ENCODE measurements around the gene LGALS16. TPM values are rescaled to one million over a fixed set of nuclear protein-coding genes. Genes with fewer than 3 reads are reported as not detected.

The LGALS16 gene
- total and polyA plus RNA-seq, 12 donors, result not detected

DNA sequence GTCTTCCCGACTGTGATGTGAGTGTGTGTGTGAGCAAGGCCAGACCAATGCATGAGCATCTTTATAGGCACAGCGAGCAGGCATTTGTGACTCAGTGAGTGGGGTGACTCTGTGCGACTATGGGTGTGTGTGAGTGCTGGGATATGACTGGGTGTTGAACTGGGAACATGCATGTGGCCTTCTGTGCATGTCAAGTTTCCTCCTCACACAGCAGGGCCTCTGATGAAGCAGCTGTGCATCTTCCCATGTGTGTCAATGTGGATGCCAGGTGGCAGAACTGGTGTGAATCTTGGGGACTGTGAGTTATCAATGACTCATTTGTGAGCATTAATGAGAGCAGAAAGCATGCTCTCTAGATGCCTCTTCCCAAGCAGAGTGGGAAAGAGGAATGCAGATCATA, 36.5 kb downstream of the LGALS16 start:
- 77 to 81% methylated on average over 3 of the region's 3 CpGs for WGBS, 2 donors
- H3K27ac ChIP-seq, result no peak overlapping the region
- intact Hi-C loops (cut with DNase I), result no loop called here
- H3K4me1 ChIP-seq, result no peaks in the 10 kb centered on the region
- H3K36me3 ChIP-seq, result no peaks in the 10 kb centered on the region
- no peak overlapping the region for H3K4me3 ChIP-seq
- DNase-seq (no peak), ATAC-seq (no peak)
- peaks cover 0 to 16% (median 0%) of the 10 kb centered on the region in 11 donors for H3K9me3 ChIP-seq
- H3K27me3 ChIP-seq, result peaks cover 0 to 32% (median 5%) of the 10 kb centered on the region in 7 donors
- TF ChIP-seq, protein P1, sequence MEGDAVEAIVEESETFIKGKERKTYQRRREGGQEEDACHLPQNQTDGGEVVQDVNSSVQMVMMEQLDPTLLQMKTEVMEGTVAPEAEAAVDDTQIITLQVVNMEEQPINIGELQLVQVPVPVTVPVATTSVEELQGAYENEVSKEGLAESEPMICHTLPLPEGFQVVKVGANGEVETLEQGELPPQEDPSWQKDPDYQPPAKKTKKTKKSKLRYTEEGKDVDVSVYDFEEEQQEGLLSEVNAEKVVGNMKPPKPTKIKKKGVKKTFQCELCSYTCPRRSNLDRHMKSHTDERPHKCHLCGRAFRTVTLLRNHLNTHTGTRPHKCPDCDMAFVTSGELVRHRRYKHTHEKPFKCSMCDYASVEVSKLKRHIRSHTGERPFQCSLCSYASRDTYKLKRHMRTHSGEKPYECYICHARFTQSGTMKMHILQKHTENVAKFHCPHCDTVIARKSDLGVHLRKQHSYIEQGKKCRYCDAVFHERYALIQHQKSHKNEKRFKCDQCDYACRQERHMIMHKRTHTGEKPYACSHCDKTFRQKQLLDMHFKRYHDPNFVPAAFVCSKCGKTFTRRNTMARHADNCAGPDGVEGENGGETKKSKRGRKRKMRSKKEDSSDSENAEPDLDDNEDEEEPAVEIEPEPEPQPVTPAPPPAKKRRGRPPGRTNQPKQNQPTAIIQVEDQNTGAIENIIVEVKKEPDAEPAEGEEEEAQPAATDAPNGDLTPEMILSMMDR (IDR thresholded peaks at IDR 0.05), result no peak

DNA sequence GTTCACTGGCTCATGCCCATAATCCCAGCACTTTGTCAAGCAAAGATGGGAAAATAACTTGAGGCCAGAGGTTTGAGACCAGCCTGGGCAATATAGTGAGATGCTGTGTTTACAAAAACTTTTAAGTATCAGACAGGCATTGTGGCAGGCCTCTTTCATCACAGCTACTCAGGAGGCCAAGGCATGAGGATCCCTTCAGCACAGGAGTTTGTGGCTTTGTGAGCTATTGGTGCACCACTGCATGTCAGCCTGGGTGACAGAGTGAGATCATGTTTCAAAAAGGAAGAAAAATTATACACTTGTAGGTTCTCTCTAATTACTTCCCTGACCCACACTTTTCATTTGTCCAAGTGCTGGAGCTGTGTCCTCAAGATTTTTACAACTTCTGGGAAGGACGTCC, 37.1 kb downstream of the LGALS16 start:
- TF ChIP-seq, protein P1 (IDR thresholded peaks at IDR 0.05), result no peak
- DNase-seq, result no peak
- intact Hi-C loops (cut with DNase I), result no loop called here
- Histone ChIP-seq H3K9me3 (peaks cover 0 to 16% (median 0%) of the 10 kb centered on the region in 11 donors), H3K4me3 (no peak overlapping the region), H3K27me3 (peaks cover 0 to 34% (median 5%) of the 10 kb centered on the region in 7 donors), H3K4me1 (no peaks in the 10 kb centered on the region), H3K36me3 (no peaks in the 10 kb centered on the region), H3K27ac (no peak overlapping the region)
- WGBS, 2 donors, result 62 to 84% methylated on average over 1 of the region's 1 CpG
- ATAC-seq, result no peak

DNA sequence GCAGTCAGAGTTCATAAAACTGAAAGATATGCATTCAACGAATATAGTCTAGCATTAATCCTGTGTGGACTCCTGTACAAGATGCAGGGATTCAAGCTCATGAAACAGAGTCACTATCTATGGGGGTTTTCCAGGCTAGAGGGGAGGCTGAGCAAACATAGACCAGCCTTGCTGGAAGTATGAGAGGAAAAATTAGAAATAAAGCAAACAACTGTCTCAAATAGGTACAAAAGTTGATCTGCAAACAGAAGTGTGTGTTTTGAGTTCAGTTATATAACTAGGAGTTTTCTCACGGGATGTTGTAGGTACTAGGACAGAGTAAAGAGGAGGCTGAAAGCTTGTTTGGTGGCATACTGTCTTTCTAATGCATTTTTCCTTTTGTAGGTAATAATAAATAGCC, 40.0 kb downstream of the LGALS16 start:
- intact Hi-C loops (cut with DNase I), result no loop called here
- Histone ChIP-seq H3K27ac (no peak overlapping the region), H3K36me3 (no peaks in the 10 kb centered on the region), H3K27me3 (peaks cover 0 to 55% (median 17%) of the 10 kb centered on the region in 7 donors), H3K4me3 (no peak overlapping the region), H3K9me3 (no peaks in the 10 kb centered on the region), H3K4me1 (no peaks in the 10 kb centered on the region)
- TF ChIP-seq, protein P1 (IDR thresholded peaks at IDR 0.05), result no peak
- WGBS, 2 donors, result 56 to 63% methylated on average over 2 of the region's 2 CpGs
- DNase-seq (no peak), ATAC-seq (no peak)

DNA sequence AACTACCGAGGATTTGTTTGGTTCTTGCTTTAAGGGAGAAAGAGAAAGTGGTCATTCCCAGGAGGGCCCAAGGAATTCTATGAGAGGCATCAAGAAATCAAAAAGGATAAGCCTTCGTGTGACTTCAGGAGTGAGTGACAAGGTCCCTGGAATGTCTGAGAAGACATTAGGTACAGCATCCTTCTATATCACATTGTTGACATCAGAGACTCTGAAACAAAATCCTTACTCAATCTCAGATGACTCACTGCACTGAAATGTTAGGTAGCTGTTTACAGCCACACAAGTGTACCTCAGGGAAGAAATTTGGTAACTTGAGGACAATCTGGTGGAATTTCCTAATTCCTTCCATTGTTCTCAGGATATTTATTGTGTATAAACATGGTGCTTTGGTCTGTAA, 40.7 kb downstream of the LGALS16 start:
- no peak overlapping the region for H3K4me3 ChIP-seq
- peaks cover 0 to 61% (median 18%) of the 10 kb centered on the region in 7 donors for H3K27me3 ChIP-seq
- intact Hi-C loops (cut with DNase I), result no loop called here
- DNase-seq, result no peak
- H3K4me1 ChIP-seq, result no peaks in the 10 kb centered on the region
- 56 to 60% methylated on average over 2 of the region's 2 CpGs for WGBS, 2 donors
- no peak for ATAC-seq
- no peaks in the 10 kb centered on the region for H3K9me3 ChIP-seq
- H3K27ac ChIP-seq, result no peak overlapping the region
- no peaks in the 10 kb centered on the region for H3K36me3 ChIP-seq
- TF ChIP-seq, protein P1 (IDR thresholded peaks at IDR 0.05), result no peak
